NCI-H345 (cell line): ENCODE measurements around the gene SLC9A9.
A peak's percentile ranks its signal among the peaks of the same experiment; 100 is the strongest.
"Not testable (repeated sequence)": the region's sequence is repeated elsewhere in the genome, so short reads cannot be mapped to it uniquely, and the experiment has no call there.

Experiments
- DNase-seq: peaks from one replicate; lab custom pipeline; 2025; lab: John Stamatoyannopoulos, UW

SLC9A9 gene

DNA sequence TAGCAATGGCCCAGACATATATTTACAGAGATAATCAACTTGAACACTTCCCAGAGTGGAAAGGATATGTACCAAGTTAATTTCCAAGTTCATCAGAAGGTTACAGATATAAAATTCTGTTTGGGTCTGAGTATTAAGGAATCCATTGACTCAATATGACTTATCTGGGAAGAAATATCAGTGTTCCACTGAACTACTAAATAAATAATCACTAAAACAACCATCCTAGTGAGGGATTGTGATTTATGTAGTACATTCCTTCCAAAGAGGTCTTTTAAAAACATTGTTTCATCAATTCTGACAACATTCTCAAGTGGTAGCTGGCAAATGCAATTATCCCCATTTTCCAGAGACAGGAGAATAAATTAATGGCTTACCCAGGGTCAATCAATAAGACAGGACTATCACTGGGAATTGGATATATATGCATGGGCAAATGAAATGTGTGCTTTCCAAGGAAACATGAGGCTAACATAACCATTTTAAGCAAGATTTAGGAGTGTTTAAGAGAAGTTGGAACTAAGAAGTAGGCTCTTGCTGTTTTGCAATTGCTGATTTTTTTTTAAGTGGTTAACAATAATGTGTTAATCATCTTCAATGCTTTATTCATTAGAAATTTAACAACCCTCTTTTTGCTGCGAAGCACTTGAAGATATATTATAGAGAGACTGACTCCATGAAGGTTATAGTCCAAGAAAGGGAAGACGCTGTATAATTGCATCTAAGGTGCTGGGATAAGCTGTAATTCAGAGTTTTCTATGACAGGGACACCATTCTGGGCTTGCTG lies 37.9 kb downstream of the SLC9A9 start:
- DNase-seq = no peak

- no peak for DNase-seq
These were observed 39.1 kb downstream of the SLC9A9 start for GRCh38 chr3:143809121-143809621.

GRCh38 chr3:143808030-143808429 lies 40.2 kb downstream of the SLC9A9 start:
- no peak for DNase-seq

DNA sequence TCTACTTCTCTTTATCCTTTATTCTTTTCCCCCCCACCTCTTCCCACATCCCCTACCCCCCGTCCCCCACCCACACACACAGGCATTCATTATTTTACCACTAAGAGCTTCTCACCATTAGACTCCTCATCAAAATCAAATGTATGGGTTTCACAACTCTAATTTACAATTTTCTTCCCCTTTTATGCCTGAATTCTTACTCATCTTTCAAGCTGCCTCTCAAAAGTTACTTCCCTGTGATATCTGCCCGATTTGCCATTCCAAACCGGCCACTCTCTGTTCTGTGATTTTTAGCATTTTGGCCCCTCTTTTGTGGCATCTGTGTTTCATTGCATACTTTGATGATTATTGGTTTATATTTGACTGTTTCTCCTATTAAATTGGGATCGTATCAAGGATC lies 42.2 kb downstream of the SLC9A9 start:
- DNase-seq = no peak

- not testable (repeated sequence) for DNase-seq
These were observed 42.8 kb downstream of the SLC9A9 start for GRCh38 chr3:143805476-143805875.

DNA sequence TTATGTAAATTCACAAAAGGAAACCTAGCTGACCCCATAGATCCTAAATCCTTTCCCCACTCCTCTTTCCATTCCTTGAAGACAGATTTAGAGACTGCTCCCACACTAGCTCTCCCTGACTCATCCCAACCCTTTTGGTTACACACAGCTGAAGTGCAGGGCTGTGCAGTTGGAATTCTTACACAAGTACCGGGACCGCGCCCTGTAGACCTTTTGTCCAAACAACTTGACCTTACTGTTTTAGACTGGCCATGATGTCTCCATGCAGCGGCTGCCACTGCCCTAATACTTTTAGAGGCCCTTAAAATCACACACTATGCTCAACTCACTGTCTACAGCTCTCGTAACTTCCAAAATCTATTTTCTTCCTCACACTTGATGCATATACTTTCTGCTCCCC lies 47.2 kb downstream of the SLC9A9 start:
- not testable (repeated sequence) for DNase-seq

DNA sequence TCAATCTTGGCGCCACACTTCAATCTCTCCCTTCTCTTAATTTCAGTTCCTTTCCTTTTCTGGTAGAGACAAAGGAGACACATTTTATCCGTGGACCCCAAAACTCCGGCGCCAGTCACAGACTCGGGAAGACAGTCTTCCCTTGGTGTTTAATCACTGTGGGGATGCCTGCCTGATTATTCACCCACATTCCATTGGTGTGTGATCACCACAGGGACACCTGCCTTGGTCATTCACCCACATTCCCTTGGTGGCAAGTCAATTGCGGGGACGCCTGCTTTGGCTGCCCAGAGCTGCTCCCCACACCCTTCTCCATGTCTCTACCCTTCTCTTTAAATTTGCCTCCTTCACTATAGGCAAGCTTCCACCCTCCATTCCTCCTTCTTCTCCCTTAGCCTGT lies 50.1 kb downstream of the SLC9A9 start:
- DNase-seq = not testable (repeated sequence)

- no peak for DNase-seq
These were observed 52.4 kb downstream of the SLC9A9 start for GRCh38 chr3:143795874-143796273.

DNA sequence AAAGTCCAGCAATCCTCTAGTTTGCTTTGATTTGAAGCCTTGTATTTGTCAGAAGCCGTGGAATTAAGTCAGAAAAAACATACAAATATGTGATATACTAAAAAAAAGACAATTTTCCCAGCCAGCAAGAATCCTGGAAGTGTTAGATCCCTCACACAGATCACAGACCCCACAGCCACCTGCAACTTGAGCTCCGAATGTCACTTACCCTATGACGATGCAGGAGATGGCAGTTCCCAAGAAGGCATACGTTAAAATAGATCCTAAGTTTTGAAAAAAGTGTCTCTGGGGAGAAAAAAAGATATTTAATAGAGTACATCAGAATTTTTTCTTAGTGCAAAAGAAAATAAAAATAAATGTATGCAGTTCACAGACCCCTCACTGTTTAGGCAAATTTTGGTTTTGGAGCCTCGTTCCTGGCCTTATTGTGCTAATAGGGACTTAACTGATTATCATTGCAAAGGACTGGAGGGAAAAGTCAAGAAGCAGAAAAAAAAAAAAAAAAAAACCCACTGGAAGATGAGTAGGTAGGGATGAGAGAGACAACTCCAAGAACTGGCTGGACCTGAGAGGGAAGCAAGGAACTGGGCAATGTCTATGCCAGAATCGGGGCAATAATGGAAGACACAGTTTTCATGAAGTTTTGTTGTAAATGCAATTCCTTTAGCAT lies 53.3 kb downstream of the SLC9A9 start:
- DNase-seq = no peak

DNA sequence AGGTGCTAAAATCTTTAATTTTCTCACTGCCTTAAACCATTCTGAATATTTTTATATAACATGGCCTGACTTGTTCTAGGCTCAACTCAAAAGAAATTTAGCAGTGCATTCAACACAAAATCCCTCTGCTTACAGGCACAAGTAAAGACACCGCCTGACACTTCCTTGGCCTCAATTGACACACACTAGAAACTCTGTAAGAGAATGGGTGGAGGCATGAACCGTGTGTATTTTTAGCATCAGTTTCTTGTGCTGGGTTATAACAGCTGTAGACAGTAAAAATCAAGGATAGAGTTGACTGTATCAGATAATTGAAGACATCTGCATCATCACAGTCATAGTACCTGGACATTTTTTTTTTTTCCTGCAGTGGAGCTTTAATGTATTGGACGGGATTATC lies 54.3 kb downstream of the SLC9A9 start:
- DNase-seq = no peak

DNA sequence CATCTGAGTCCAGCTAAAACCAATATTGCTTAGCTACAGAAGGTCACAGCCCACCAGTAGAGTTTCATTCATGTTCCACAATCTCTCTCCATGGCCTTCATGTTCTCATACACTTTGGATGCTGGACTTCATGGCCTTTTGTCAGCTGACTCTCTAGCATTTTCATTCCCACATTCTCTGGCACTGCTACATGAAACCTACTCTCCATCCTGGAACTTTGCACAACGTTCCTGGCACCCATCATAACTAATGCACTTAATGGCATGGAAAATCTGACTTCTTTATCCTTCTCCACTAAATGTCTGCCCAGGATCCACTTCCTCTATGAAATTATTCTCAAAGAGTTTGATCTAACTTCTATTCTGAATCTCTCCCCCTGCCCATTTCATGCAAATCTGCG lies 56.9 kb downstream of the SLC9A9 start:
- DNase-seq = no peak

GRCh38 chr3:143786219-143787191 lies 61.8 kb downstream of the SLC9A9 start:
- no peak for DNase-seq

GRCh38 chr3:143784446-143784845 lies 63.8 kb downstream of the SLC9A9 start:
- no peak for DNase-seq

- DNase-seq = no peak
These were observed 64.4 kb downstream of the SLC9A9 start for GRCh38 chr3:143783851-143784370.

- DNase-seq = peak; percentile 41
These were observed 72.8 kb downstream of the SLC9A9 start for GRCh38 chr3:143775459-143775858.

DNA sequence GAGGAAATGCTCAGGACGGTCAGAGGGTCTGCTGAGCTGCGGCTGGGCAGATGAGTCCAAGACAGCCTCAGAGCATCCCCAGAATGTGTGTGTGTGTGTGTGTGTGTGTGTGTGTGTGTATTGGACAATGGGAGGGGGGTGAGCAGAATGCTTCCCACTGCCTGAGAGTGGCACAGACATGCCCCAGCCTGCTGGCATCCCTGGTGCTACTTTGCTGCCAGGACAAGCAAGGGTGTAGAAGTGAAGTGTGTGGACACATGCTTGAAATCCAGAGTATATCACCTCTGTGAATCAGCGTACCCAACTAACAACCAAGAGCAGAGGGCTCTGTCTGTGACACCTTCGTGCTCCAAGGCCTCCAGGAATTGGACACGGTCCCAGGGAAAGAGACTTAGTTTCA lies 76.3 kb downstream of the SLC9A9 start:
- DNase-seq = no peak

GRCh38 chr3:143771258-143771657 lies 77.0 kb downstream of the SLC9A9 start:
- DNase-seq = no peak

DNA sequence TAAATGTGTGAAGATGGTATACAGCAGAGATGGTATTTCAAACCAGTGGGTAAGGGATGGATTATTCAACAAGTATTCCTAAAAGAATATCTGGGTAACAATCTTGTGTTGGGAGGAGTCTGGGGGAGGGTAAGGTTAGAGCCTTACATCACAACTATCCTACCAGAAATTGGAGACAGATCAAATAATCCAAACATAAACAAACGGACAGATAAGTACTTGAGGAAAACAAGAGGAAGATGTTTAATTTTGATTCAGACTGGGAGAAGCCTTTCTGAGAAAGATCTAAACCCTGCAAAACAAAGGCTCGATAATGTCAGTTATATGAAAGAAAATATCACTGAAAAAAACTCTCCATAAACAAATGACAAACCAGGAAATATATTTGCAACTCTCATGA lies 77.9 kb downstream of the SLC9A9 start:
- no peak for DNase-seq

GRCh38 chr3:143769616-143770015 lies 78.7 kb downstream of the SLC9A9 start:
- no peak for DNase-seq

GRCh38 chr3:143764840-143765239 lies 83.4 kb downstream of the SLC9A9 start:
- no peak for DNase-seq

DNA sequence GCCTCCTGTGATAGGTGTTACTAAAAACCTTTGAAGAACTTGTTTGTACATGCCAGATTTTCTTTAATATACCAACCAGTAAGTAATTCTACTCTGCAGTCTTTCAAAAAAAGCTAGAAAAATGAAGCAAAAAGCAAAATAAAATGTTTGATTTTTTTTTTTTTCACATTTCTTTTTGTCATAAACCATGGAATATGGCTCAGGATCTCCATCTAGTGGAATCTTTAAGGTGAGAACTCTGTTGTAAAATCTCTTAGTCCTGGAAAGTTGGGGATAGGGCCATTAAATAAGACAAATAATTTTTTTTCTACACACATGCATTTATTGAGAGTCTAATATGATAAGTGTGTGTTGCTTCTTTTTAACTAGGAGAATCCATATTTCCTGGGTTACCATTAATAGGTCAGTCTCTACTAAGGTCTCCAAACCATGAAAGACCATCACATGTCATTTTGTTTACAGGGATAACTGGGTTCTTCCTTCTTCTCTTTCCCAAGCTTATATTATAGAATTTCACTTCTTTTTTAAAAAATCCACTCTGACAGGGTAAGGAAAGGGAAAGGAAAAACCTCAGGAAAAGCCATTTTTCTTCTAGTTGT lies 84.6 kb downstream of the SLC9A9 start:
- DNase-seq = no peak

GRCh38 chr3:143757691-143758090 lies 90.6 kb downstream of the SLC9A9 start:
- DNase-seq = no peak
